Cardiac muscle cell (in vitro differentiated cells and primary cell): ENCODE results near the gene CASK. TPM values are rescaled to one million over a fixed set of nuclear protein-coding genes. Genes with fewer than 3 reads are reported as not detected.

Experiments
- DNase-seq, 2 donors: peaks; one replicate each; pipeline versions ENCODE4 v3.0.0 to v3.0.0-alpha.2; 2010 to 2017; ENCODE audit warnings: low read depth in 1 of 2, low spot score in 1 of 2
- H3K27ac ChIP-seq: fragments of 200-600 bp; sonication (generic); 2 replicates; pipeline ENCODE4 v1.5.1; 2016
- H3K27me3 ChIP-seq: fragments of 200-600 bp; sonication (generic); 2 replicates; pipeline ENCODE4 v1.6.0; 2016; ENCODE audit warnings: control low read depth
- H3K36me3 ChIP-seq: fragments of 200-600 bp; sonication (generic); 2 replicates; pipeline ENCODE4 v1.5.1; 2016; ENCODE audit warnings: control low read depth
- H3K4me1 ChIP-seq: fragments of 200-600 bp; sonication (generic); 2 replicates; pipeline ENCODE4 v1.8.1; 2017; ENCODE audit warnings: low read depth, mild to moderate bottlenecking, mixed run types
- H3K4me3 ChIP-seq: fragments of 200-600 bp; sonication (generic); 2 replicates; pipeline ENCODE4 v1.5.1; 2016; ENCODE audit warnings: mild to moderate bottlenecking
- H3K9me3 ChIP-seq: fragments of 200-600 bp; sonication (generic); 2 replicates; pipeline ENCODE4 v1.5.1; 2017; ENCODE audit warnings: low read depth, mild to moderate bottlenecking, control low read depth
- CTCF ChIP-seq: IDR thresholded peaks from 2 replicates; pipeline ENCODE4 v1.5.1; 2012; ENCODE audit warnings: low read depth, mild to moderate bottlenecking, low read length
- polyA plus RNA-seq: library from polyadenylated mRNA; unstranded; fragments of >200 nt; fragmentation: Nextera tagmentation; extraction: Ambion mirVana; gene quantifications from 2 replicates; pipeline ENCODE4 v1.2.1, GENCODE V29; 2016
- total RNA-seq: library from RNA; depleted of rRNA; stranded (reverse); fragments of >200 nt; gene quantifications from 2 replicates; pipeline ENCODE4 v1.2.3, GENCODE V29; 2016

The CASK gene
- total and polyA plus RNA-seq, 2 experiments from 2014 or later: 40.0 to 44.6 TPM

GRCh38 chrX:41512394-41512793 is 411.0 kb downstream of the CASK start:
- no peaks in the 10 kb centered on the region for H3K27me3 ChIP-seq
- no peak overlapping the region for H3K4me3 ChIP-seq
- H3K9me3 ChIP-seq: no peaks in the 10 kb centered on the region
- peaks cover 9% of the 10 kb centered on the region for H3K4me1 ChIP-seq
- no peak for TF ChIP-seq CTCF
- H3K36me3 ChIP-seq: no peaks in the 10 kb centered on the region
- DNase-seq: no peak
- no peak overlapping the region for H3K27ac ChIP-seq

GRCh38 chrX:41507919-41508318 is 415.4 kb downstream of the CASK start:
- no peak for DNase-seq
- H3K27ac ChIP-seq: no peak overlapping the region
- no peaks in the 10 kb centered on the region for H3K4me1 ChIP-seq
- no peaks in the 10 kb centered on the region for H3K9me3 ChIP-seq
- no peaks in the 10 kb centered on the region for H3K27me3 ChIP-seq
- no peak for TF ChIP-seq CTCF
- H3K36me3 ChIP-seq: no peaks in the 10 kb centered on the region
- no peak overlapping the region for H3K4me3 ChIP-seq

- no peak overlapping the region for H3K4me3 ChIP-seq
- H3K36me3 ChIP-seq: no peaks in the 10 kb centered on the region
- DNase-seq: no peak
- H3K9me3 ChIP-seq: no peaks in the 10 kb centered on the region
- TF ChIP-seq CTCF: no peak
- no peak overlapping the region for H3K27ac ChIP-seq
- no peaks in the 10 kb centered on the region for H3K27me3 ChIP-seq
- no peaks in the 10 kb centered on the region for H3K4me1 ChIP-seq
These were observed 421.4 kb downstream of the CASK start for GRCh38 chrX:41502004-41502403.

- TF ChIP-seq CTCF: no peak
- no peak for DNase-seq
- H3K9me3 ChIP-seq: no peaks in the 10 kb centered on the region
- no peak overlapping the region for H3K27ac ChIP-seq
- H3K36me3 ChIP-seq: no peaks in the 10 kb centered on the region
- H3K4me1 ChIP-seq: no peaks in the 10 kb centered on the region
- H3K4me3 ChIP-seq: no peak overlapping the region
- no peaks in the 10 kb centered on the region for H3K27me3 ChIP-seq
These were observed 423.4 kb downstream of the CASK start for GRCh38 chrX:41499984-41500383.

- H3K36me3 ChIP-seq: no peaks in the 10 kb centered on the region
- no peaks in the 10 kb centered on the region for H3K27me3 ChIP-seq
- H3K4me3 ChIP-seq: no peak overlapping the region
- no peak overlapping the region for H3K27ac ChIP-seq
- no peaks in the 10 kb centered on the region for H3K4me1 ChIP-seq
- no peak for DNase-seq
- H3K9me3 ChIP-seq: no peaks in the 10 kb centered on the region
- TF ChIP-seq CTCF: no peak
These were observed 424.2 kb downstream of the CASK start for GRCh38 chrX:41499195-41499594.

GRCh38 chrX:41491267-41492004 is 431.9 kb downstream of the CASK start:
- Histone ChIP-seq H3K9me3 (no peaks in the 10 kb centered on the region), H3K4me3 (no peak overlapping the region), H3K36me3 (no peaks in the 10 kb centered on the region), H3K27ac (no peak overlapping the region), H3K4me1 (no peaks in the 10 kb centered on the region), H3K27me3 (no peaks in the 10 kb centered on the region)
- peak in 1 of 2 donors; percentile 91 for DNase-seq
- no peak for TF ChIP-seq CTCF
